NCI-H2171 treated with DMSO at 0.1 percent for 48 hours (cell line): ENCODE results near the gene ENPP4.
"Not testable (repeated sequence)": the region's sequence is repeated elsewhere in the genome, so short reads cannot be mapped to it uniquely, and the experiment has no call there.

Source experiments
- DNase-seq: peaks from one replicate; lab custom pipeline; 2025; lab: John Stamatoyannopoulos, UW

ENPP4 gene

DNA sequence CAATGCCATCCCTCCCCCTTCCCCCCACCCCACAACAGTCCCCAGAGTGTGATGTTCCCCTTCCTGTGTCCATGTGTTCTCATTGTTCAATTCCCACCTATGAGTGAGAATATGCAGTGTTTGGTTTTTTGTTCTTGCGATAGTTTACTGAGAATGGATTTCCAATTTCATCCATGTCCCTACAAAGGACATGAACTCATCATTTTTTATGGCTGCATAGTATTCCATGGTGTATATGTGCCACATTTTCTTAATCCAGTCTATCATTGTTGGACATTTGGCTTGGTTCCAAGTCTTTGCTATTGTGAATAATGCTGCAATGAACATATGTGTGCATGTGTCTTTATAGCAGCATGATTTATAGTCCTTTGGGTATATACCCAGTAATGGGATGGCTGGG, 1.5 kb downstream of the ENPP4 start:
- not testable (repeated sequence) for DNase-seq

GRCh38 chr6:46134216-46134615, 4.4 kb downstream of the ENPP4 start:
- DNase-seq, result no peak

- no peak for DNase-seq
These were observed 5.4 kb downstream of the ENPP4 start for GRCh38 chr6:46135176-46135575.

GRCh38 chr6:46136831-46137230, 7.0 kb downstream of the ENPP4 start:
- no peak for DNase-seq

GRCh38 chr6:46137387-46137786, 7.6 kb downstream of the ENPP4 start:
- no peak for DNase-seq

DNA sequence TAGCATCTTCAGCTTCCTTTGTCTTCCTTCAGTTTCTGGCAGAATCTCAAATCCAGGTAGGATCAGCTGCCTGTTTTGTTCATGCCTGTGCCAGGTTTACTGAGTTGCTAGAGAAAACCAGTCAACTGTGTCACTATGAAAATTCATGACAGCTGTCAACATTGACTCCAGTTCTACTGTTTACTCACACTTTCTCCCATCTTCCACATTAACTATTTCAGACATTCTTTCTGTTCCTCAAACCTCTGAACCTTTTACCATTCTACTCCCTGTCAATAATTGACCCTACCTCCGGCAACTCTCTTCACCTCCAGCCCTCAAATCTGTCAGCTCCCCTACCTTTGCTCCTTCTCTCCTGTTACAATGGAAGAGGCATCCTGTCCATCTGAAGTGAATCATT, 8.5 kb downstream of the ENPP4 start:
- peak; percentile 48 for DNase-seq

DNA sequence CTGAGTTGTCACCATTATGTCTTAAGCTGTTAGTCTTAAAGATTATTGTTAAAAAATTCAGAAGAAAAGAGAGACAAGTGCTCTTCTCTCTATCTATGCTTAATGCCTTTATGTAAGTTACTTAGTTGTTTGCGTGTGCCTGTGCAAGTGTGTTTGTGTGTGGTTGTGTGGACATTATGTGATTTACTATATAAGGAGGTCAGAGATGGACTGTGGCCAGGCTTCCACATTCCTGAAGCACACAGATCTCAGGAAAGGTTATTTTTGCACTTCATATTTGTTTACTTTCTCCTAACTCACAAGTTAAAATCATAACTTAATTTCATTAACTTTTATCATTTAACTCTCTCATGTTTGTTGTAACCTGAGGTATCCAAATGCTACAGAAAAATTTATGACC, 14.5 kb downstream of the ENPP4 start:
- no peak for DNase-seq

DNA sequence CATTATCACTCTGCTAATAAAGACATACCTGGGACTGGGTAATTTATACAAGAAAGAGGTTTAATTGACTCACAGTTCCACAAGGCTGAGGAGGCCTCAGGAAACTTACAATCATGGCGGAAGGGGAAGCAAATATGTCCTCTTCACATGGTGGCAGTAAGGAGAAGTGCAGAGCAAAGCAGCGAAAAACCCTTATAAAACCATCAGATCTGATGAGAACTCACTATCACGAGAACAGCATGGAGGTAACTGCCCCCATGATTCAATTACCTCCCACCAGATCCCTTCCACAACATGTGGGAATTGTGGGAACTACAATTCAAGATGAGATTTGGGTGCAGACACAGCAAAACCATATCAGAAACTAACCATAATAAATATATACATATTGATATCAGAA, 19.3 kb downstream of the ENPP4 start:
- not testable (repeated sequence) for DNase-seq

DNA sequence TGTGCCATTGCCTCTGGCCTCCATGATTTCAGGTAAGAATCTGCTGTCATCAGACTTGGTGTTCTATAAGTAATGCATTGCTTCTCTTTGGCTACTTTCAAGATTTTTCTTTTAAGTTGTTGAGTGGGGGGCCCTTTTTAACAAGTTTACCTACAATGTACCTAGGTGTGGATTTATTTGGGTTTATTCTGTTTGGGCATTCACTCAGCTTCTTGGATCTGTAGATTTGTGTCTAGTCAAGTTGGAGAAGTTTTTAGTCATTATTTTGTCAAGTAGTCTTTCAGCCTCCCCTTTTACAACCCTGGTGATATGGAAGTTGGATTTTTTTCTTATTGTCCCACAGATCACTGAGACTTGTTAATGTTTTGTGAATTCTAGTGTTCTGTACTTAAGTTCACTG, 26.9 kb downstream of the ENPP4 start:
- no peak for DNase-seq

DNA sequence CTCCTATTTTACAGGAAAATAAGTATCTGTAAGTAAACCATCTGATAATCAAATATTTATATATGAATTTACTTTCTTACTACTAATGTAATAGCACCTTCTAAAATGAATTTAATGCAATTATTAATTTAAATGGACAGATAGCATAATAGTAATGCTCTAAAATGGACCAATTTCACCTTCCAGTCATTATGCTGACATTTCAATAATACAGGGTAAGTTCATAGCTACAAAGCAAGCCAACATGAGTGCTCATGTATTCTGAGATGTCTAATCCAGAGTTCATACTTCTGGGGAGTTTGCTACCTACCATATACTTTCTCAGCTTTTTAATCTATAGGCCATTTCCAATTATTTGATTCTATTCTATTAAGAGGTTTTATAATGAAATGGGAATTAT, 29.4 kb downstream of the ENPP4 start:
- no peak for DNase-seq

- DNase-seq, result no peak
These were observed 30.3 kb downstream of the ENPP4 start for GRCh38 chr6:46160102-46160501.

GRCh38 chr6:46170357-46171289, 40.8 kb downstream of the ENPP4 start, which contains the start of gene ENPP5:
Gene ENPP5 (minus strand): TSS chr6:46170980. CDS start chr6:46168262, 2,718 bp downstream.
- peak; percentile 98 for DNase-seq

- DNase-seq, result no peak
These were observed 42.4 kb downstream of the ENPP4 start for GRCh38 chr6:46172176-46172575.

- DNase-seq, result no peak
These were observed 45.1 kb downstream of the ENPP4 start for GRCh38 chr6:46174904-46175303.

GRCh38 chr6:46175446-46175845, 45.7 kb downstream of the ENPP4 start:
- DNase-seq, result no peak

DNA sequence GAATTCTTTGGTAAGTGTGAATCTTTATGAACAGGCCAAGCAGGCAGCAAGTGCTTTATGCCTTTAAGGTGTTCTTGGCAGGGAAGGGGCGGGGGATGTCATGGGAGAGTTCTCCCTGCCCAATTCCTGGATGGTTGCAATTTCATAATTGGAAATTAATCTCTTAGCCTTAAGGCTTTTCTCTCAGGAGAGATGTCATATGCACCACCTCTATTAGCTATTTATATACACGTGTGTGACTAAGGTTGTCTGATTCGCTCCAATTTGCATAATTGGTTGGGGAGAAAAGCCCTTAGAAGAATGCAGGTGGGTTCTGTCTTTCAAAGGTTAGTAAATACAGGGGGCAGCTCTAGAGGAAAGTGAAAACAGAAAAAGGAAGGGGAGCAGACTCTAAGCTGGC, 46.2 kb downstream of the ENPP4 start:
- DNase-seq, result no peak

DNA sequence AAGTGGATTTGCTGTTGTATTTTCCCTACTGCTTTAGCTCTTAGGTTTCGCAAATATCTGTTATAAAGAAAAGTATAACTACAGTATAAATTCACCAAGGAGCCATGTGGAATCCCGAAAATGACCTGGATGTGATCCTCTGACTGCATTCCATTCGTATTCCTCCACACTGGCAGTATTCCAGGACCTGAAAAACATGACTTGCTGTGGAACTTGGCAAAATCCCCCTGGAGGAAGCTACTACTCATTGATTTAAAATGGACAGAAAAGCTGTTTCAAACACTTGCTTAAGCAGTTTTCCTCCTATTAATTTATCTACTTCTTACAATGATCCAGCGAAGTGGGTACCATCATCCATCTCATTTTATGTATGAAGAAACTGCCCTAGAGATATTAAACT, 54.3 kb downstream of the ENPP4 start:
- no peak for DNase-seq

DNA sequence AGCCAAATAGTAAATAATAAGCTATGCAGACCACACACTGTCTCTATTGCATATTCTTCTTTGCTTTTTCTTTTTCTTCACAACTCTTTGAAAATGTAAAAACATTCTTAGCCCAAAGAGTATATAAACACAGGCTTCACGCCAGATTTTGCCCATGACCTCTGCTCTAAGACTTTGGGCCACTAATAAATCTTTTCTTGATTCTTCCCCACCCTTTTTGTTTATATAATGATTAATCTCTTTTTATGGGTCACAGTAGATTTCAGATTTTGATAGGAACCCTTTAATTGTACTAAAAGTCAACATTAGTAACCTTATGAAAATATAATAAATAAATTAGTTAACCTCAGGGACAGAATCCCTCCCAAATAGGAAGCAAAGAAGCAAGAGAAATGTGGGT, 56.8 kb downstream of the ENPP4 start:
- DNase-seq, result no peak

DNA sequence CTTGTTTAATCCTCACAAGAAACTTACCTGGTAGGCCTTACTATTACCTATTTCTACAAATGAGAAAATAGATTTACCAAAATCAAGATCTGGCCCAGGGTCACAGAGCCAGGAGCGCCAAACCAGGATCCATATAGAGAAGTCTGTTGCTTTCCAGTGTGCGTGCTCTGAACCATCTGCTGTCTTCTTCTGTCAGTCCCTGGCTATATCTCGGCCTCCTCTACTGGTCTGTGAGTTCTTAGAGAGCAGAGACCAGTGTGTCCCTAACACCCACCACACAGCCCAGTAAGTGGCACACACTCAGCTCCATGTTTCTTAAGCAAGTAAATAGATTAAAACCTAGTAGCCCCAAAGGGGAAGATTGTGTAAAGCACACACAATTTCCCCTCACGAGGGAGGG, 59.9 kb downstream of the ENPP4 start:
- no peak for DNase-seq

DNA sequence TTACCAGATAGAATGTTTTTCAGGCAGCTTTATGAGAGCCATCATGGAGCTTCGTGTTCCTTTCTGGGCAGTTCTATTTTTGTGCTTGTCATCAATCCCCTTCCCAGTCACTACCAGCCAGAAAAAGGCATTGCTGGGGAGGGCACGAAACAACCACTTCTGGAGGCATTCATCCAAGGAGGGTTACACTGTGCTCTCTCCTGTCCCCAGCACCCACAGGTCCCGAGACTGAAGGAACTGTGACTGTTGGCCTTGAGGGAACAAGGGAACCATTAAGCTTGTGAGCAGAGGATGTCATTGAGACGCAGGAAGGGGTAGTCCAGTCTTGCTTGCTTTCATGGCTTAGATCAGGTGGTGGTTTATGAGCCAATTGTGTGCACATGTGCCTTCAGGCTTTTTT, 61.1 kb downstream of the ENPP4 start:
- no peak for DNase-seq

DNA sequence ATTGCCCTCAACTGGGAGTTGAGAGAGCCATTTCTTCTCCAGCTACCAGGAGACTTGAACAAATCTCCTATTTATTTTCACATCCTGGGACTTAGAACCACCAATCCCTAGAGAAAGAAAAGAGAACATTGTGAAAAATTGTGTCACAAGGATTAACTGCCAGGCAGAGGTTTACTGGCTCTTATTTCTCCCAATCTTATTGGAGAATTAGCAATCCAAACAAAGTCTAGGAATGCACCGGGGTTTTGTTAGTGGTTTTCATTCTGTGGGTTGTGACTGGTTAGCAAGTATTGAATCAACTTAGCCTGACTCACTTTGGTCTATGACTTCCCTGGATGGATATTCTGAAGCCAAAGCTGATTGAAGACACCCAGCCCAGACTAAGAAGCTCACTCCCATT, 62.2 kb downstream of the ENPP4 start:
- no peak for DNase-seq
